ENCODE results near the gene HNRNPUL1.

DNA sequence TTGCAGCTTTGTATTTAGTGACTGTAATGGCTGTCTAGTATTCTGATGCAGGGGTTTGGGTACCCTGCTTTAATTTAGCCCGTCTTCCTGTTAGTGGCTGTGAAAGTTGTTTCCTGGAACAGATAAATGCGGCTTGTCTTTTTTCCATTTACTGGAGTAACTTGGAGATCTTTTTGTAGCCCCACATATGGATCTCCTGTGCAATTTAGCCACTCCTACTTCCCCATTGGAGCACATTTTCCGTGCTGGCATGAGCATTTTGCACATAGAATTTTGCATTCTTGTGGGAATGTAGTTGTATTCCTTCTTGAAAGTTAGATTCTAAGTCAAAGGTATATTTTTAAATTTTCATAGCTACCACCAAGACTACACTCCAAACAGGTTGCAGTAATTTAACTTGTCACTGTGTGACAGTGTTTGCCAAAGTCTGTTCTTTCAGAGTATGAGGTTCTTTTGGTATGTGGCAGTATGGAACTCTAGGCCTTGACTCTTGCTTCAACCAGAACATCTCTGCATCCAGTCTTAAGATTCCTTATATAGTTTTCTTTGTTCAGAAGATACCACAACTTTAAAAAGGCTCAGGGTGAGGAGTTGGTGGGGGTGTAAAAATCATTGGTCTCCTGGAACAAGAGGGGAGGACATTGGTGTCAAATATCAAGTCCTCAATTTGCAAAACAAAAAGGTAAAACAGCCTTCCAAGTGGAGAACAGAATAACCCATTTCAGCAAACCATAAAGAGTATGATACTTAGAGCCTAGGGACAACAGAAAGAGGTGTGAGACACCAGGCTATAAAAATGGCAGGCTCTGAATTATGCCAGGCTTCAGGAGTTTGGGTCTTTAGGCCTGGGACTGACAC, 24.7 kb downstream of the HNRNPUL1 start:
- TF ChIP-seq, protein P1, sequence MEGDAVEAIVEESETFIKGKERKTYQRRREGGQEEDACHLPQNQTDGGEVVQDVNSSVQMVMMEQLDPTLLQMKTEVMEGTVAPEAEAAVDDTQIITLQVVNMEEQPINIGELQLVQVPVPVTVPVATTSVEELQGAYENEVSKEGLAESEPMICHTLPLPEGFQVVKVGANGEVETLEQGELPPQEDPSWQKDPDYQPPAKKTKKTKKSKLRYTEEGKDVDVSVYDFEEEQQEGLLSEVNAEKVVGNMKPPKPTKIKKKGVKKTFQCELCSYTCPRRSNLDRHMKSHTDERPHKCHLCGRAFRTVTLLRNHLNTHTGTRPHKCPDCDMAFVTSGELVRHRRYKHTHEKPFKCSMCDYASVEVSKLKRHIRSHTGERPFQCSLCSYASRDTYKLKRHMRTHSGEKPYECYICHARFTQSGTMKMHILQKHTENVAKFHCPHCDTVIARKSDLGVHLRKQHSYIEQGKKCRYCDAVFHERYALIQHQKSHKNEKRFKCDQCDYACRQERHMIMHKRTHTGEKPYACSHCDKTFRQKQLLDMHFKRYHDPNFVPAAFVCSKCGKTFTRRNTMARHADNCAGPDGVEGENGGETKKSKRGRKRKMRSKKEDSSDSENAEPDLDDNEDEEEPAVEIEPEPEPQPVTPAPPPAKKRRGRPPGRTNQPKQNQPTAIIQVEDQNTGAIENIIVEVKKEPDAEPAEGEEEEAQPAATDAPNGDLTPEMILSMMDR (conservative IDR thresholded peaks at IDR 0.05 in 1 of 2, IDR thresholded peaks at IDR 0.05 in 1 of 2; ENCODE audit: extremely low read depth in 1 of 2, insufficient read depth in 1 of 2, low read depth in 1 of 2, low read length in 2 of 2): no peak
- TF ChIP-seq EZH2 (IDR thresholded peaks at IDR 0.05; ENCODE audit: borderline replicate concordance, low read length): no peak
